DND-41 (cell line): ENCODE measurements around the gene DUSP6.

Experiments
- CTCF ChIP-seq: IDR thresholded peaks from 2 replicates; pipeline ENCODE4 v1.5.1; 2012; ENCODE audit warnings: borderline replicate concordance, low read length, moderate library complexity, mild to moderate bottlenecking; ENCODE audit not compliant: poor library complexity, severe bottlenecking; ENCODE audit errors: extremely low read depth
- EZH2 ChIP-seq: IDR thresholded peaks from 3 replicates; pipeline ENCODE4 v1.6.1; 2012; ENCODE audit warnings: borderline replicate concordance, low read depth, mild to moderate bottlenecking, moderate library complexity, low read length, inconsistent platforms; ENCODE audit not compliant: severe bottlenecking

GRCh38 chr12:89319122-89319521 lies 33.2 kb downstream of the DUSP6 start:
- TF ChIP-seq CTCF, result no peak
- TF ChIP-seq EZH2, result no peak
